BLaER1 treated with 17β-estradiol and CSF1 and Interleukin-3, amounts not matched to agents 10 nM and 100 nM (cell line): ENCODE measurements around the gene SCAPER.

Experiments
- H3K27ac ChIP-seq, 11 experiments: shearing (Covaris generic); formaldehyde crosslinking; 2 replicates each; pipeline ENCODE4 v1.8.1; 2022
- H3K27me3 ChIP-seq, 11 experiments: shearing (Covaris generic); formaldehyde crosslinking; 2 replicates each; pipeline ENCODE4 v1.8.1; 2022
- H3K36me3 ChIP-seq, 11 experiments: shearing (Covaris generic); formaldehyde crosslinking; 2 replicates each; pipeline ENCODE4 v1.8.1; 2022
- H3K4me1 ChIP-seq, 10 experiments: shearing (Covaris generic); formaldehyde crosslinking; 2 replicates each; pipeline ENCODE4 v1.8.1; 2022
- H3K4me2 ChIP-seq, 11 experiments: shearing (Covaris generic); formaldehyde crosslinking; 2 replicates each; pipeline ENCODE4 v1.8.1; 2022
- H3K4me3 ChIP-seq, 10 experiments: shearing (Covaris generic); formaldehyde crosslinking; 2 replicates each; pipeline ENCODE4 v1.8.1; 2022
- H3K9ac ChIP-seq, 11 experiments: shearing (Covaris generic); formaldehyde crosslinking; 2 replicates each; pipeline ENCODE4 v1.8.1; 2022
- H3K9me3 ChIP-seq, 11 experiments: shearing (Covaris generic); formaldehyde crosslinking; replicated peaks in 1 of 11; 2 replicates each; pipeline ENCODE4 v1.8.1; 2022
- H4K20me1 ChIP-seq, 11 experiments: shearing (Covaris generic); formaldehyde crosslinking; 2 replicates each; pipeline ENCODE4 v1.8.1; 2022
- Cebpa-rat ChIP-seq, 11 experiments: shearing (Covaris generic); IDR thresholded peaks; 2 replicates each; pipeline ENCODE4 v1.8.1; 2022

The SCAPER gene

DNA sequence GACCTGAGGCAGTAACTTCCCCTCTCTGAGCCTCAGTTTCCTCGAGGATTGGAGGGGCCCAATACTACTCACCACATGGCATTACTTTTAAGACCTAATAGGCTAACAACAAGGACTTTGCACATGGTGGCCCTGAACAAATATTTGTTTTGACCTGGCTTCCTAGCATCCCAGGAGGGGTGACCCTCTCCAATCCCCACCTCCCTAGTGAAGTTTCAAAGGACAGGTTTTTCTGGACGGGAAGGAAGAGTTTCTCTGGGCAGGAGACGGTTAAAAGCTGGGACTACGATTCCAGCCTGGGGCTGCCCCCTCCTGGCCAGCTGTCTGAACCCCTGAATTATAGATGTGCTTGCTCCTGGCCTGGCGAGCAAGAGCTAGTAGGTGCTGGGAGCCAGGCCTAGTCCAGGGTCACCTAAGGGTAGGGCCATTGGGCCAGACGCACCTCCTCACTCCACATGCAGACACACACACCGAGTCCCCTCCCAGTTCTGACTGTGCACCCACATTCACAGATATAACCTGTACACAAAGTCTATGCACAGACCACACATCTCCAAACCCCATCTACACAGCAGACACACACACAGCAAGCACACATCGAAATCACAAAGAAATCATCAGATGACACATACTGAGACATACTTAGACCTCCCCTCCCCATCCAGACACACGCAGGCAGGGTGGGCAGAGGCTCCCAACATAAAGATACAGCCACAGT, 571.3 kb downstream of the SCAPER start:
- H3K4me1 ChIP-seq = peaks cover 0 to 36% (median 19%) of the 10 kb centered on the region in 10 experiments; a peak in 18 of 20 replicates
- no peak for TF ChIP-seq Cebpa-rat (IDR thresholded peaks at IDR 0.05)
- no peak overlapping the region for H3K4me2 ChIP-seq
- peaks cover 0 to 12% (median 0%) of the 10 kb centered on the region in 11 experiments; a peak in 3 of 22 replicates for H3K9me3 ChIP-seq
- H3K4me3 ChIP-seq = no peak overlapping the region
- H3K27ac ChIP-seq = no peak overlapping the region
- H4K20me1 ChIP-seq = peaks cover 0 to 30% (median 19%) of the 10 kb centered on the region in 11 experiments; a peak in 18 of 22 replicates
- H3K36me3 ChIP-seq = no peaks in the 10 kb centered on the region
- H3K27me3 ChIP-seq = peaks cover 35 to 54% (median 46%) of the 10 kb centered on the region in 11 experiments
- no peak overlapping the region for H3K9ac ChIP-seq

DNA sequence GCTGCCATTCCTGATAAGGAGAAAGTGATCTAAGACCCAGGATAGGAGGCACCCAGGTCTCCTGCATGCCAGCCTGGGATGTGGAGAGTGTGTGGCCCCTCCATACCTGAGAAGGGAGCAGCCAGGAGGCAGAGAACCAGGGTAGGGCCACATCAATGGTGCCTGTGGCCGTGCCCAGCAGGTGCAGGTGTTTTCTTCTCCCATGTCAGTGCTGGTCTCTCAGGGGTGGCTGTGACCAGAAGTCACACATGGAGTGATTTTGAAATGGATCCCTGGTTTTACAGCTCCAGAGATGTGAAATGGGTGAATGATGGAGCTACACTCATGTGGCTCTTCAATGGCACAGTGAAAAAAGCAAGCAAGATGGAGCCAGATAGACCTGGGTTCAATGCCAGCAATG, 571.8 kb downstream of the SCAPER start:
- Histone ChIP-seq H3K9ac (no peak overlapping the region), H3K4me3 (no peak overlapping the region), H4K20me1 (peaks cover 0 to 26% (median 13%) of the 10 kb centered on the region in 11 experiments; a peak in 18 of 22 replicates), H3K27ac (no peak overlapping the region), H3K27me3 (peaks cover 29 to 48% (median 41%) of the 10 kb centered on the region in 11 experiments), H3K36me3 (no peaks in the 10 kb centered on the region), H3K4me1 (peaks cover 0 to 30% (median 18%) of the 10 kb centered on the region in 10 experiments; a peak in 18 of 20 replicates), H3K9me3 (peaks cover 0 to 12% (median 0%) of the 10 kb centered on the region in 11 experiments; a peak in 3 of 22 replicates), H3K4me2 (no peak overlapping the region)
- TF ChIP-seq Cebpa-rat (IDR thresholded peaks at IDR 0.05) = no peak

- H4K20me1 ChIP-seq = peaks cover 0 to 21% (median 8%) of the 10 kb centered on the region in 11 experiments; a peak in 17 of 22 replicates
- H3K9ac ChIP-seq = no peak overlapping the region
- no peak for TF ChIP-seq Cebpa-rat (IDR thresholded peaks at IDR 0.05)
- H3K4me2 ChIP-seq = no peak overlapping the region
- H3K9me3 ChIP-seq = peaks cover 0 to 8% (median 0%) of the 10 kb centered on the region in 11 experiments; a peak in 3 of 22 replicates
- no peak overlapping the region for H3K27ac ChIP-seq
- H3K36me3 ChIP-seq = no peaks in the 10 kb centered on the region
- peaks cover 24 to 43% (median 36%) of the 10 kb centered on the region in 11 experiments for H3K27me3 ChIP-seq
- H3K4me3 ChIP-seq = no peak overlapping the region
- H3K4me1 ChIP-seq = peaks cover 0 to 25% (median 14%) of the 10 kb centered on the region in 10 experiments; a peak in 18 of 20 replicates
Measured at GRCh38 chr15:76332796-76333195, 572.3 kb downstream of the SCAPER start.

DNA sequence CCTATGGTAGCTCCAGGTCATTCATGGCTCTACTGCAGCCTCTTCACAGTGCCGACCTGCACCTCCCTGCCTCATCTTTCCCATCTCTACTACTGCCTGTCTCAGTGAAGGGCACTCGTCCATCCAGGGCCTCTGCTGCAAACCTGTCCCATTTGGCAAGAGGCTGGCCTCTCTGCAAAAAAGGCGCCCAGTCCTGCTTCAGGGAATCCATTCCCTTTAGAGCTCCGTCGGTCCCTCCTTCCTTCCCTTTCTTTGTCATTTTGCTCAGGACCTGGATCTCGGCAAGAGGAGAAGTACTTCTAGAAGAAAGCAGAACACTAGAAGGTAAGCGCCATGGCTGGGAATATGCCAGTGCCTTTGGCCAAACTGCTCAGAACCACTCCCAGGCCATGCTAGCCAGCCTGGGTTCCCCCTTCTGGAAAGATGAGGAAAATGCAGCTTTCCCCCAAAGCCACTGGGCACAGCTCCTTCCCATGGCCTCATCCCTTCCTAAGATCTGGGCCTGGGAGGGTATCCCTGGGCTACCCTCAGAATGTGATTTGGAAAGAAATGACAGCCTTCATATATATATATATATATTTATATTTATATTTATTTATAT, 575.0 kb downstream of the SCAPER start:
- H4K20me1 ChIP-seq = peaks cover 0 to under 1% (median 0%) of the 10 kb centered on the region in 11 experiments; a peak in 2 of 22 replicates
- H3K9ac ChIP-seq = no peak overlapping the region
- H3K36me3 ChIP-seq = no peaks in the 10 kb centered on the region
- TF ChIP-seq Cebpa-rat (IDR thresholded peaks at IDR 0.05) = no peak
- peaks cover 2 to 17% (median 9%) of the 10 kb centered on the region in 11 experiments; a peak in 21 of 22 replicates for H3K27me3 ChIP-seq
- H3K4me2 ChIP-seq = no peak overlapping the region
- no peak overlapping the region for H3K27ac ChIP-seq
- no peak overlapping the region for H3K4me3 ChIP-seq
- peaks cover 0 to 3% (median 0%) of the 10 kb centered on the region in 11 experiments; a peak in 2 of 22 replicates for H3K9me3 ChIP-seq
- peaks cover 0 to 1% (median 0%) of the 10 kb centered on the region in 10 experiments; a peak in 3 of 20 replicates for H3K4me1 ChIP-seq

GRCh38 chr15:76328958-76329357, 576.2 kb downstream of the SCAPER start:
- no peak overlapping the region for H3K27ac ChIP-seq
- no peak overlapping the region for H3K9ac ChIP-seq
- peaks cover 0 to 2% (median 0%) of the 10 kb centered on the region in 10 experiments; a peak in 2 of 20 replicates for H3K4me1 ChIP-seq
- no peaks in the 10 kb centered on the region for H3K36me3 ChIP-seq
- no peaks in the 10 kb centered on the region; a peak in 1 of 22 replicates for H4K20me1 ChIP-seq
- H3K27me3 ChIP-seq = peaks cover 0 to 5% (median 0%) of the 10 kb centered on the region in 11 experiments; a peak in 4 of 22 replicates
- no peak overlapping the region for H3K4me3 ChIP-seq
- no peak overlapping the region for H3K4me2 ChIP-seq
- no peak for TF ChIP-seq Cebpa-rat (IDR thresholded peaks at IDR 0.05)
- no peaks in the 10 kb centered on the region for H3K9me3 ChIP-seq

- no peaks in the 10 kb centered on the region for H3K9me3 ChIP-seq
- no peak overlapping the region for H3K4me2 ChIP-seq
- TF ChIP-seq Cebpa-rat (IDR thresholded peaks at IDR 0.05) = no peak
- H3K4me3 ChIP-seq = no peak overlapping the region
- no peaks in the 10 kb centered on the region for H3K27me3 ChIP-seq
- H3K36me3 ChIP-seq = no peaks in the 10 kb centered on the region
- H4K20me1 ChIP-seq = no peaks in the 10 kb centered on the region; a peak in 1 of 22 replicates
- peaks cover 0 to 9% (median 7%) of the 10 kb centered on the region in 10 experiments; a peak in 16 of 20 replicates for H3K4me1 ChIP-seq
- H3K9ac ChIP-seq = no peak overlapping the region
- H3K27ac ChIP-seq = no peak overlapping the region
Measured at GRCh38 chr15:76328106-76328696, 576.9 kb downstream of the SCAPER start.

DNA sequence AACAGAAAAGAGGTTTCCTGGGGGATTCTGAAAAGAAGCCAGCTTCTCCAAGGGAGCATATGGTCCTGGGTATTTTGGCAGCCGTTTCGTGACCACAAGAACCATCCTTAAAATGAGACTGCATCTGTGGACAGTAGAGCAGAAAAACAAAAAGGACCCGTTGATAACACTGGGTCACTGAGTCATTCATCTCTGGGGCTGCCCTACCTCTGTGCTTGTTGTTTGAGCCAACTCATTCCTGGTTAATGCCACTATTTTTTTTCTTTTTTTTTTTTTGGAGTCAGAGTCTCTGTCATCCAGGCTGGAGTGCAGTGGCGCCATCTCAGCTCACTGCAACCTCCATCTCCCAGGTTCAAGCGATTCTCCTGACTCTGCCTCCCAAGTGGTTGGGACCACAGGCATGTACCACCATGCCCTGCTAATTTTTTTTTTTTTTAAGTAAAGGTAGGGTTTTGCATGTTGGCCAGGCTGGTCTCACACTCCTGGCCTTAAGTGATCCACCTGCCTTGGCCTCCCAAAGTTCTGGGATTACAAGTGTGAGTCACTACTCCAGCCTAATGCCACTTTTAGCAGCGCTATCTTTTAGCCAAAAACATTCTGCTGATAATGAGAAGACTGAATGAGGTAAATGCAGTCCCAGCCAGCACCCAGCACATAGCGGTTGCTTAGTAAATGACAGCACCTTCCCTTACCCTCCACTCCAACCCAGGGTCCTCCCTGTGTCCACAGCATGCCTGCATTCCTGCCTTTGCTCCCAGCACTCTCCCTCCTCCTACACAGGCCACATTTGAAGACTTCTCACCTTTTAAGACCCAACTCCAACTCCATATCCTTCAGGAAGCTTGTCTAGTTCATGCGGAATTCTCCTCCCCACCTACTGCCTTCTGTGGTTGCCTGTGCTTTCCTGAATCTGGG, 577.7 kb downstream of the SCAPER start:
- no peaks in the 10 kb centered on the region for H3K27me3 ChIP-seq
- no peaks in the 10 kb centered on the region for H3K36me3 ChIP-seq
- no peak overlapping the region for H3K4me2 ChIP-seq
- H3K27ac ChIP-seq = no peak overlapping the region
- H3K9ac ChIP-seq = no peak overlapping the region
- H4K20me1 ChIP-seq = no peaks in the 10 kb centered on the region; a peak in 1 of 22 replicates
- H3K4me3 ChIP-seq = no peak overlapping the region
- H3K9me3 ChIP-seq = 0 out of 22 replicates have a peak, but pooled peaks cover 0 to 2% (median 0%) of the 10 kb centered on the region in 11 experiments
- H3K4me1 ChIP-seq = peaks cover 0 to 17% (median 14%) of the 10 kb centered on the region in 10 experiments; a peak in 16 of 20 replicates
- TF ChIP-seq Cebpa-rat (IDR thresholded peaks at IDR 0.05) = no peak

- Histone ChIP-seq H3K27ac (no peak overlapping the region), H4K20me1 (no peaks in the 10 kb centered on the region; a peak in 1 of 22 replicates), H3K4me2 (no peak overlapping the region), H3K27me3 (no peaks in the 10 kb centered on the region), H3K9me3 (0 out of 22 replicates have a peak, but pooled peaks cover 0 to 3% (median 0%) of the 10 kb centered on the region in 11 experiments), H3K4me3 (no peak overlapping the region), H3K4me1 (peaks cover 0 to 17% (median 15%) of the 10 kb centered on the region in 10 experiments; a peak in 16 of 20 replicates), H3K36me3 (no peaks in the 10 kb centered on the region), H3K9ac (no peak overlapping the region)
- TF ChIP-seq Cebpa-rat (IDR thresholded peaks at IDR 0.05) = no peak
Measured at GRCh38 chr15:76325704-76326103, 579.4 kb downstream of the SCAPER start.
